Activated CD4-positive, alpha-beta T cell treated with anti-CD3 and anti-CD28 coated beads, Interleukin-2, amount 50 U/mL, for 1 hour (primary cell): ENCODE results near the gene PRPF38B.

Source experiments
- DNase-seq: peaks from one replicate; pipeline ENCODE4 v3.0.0-alpha.2; 2020

PRPF38B gene

GRCh38 chr1:108719656-108720435 is 27.7 kb downstream of the PRPF38B start:
- DNase-seq: no peak

- DNase-seq: no peak
These were observed 30.2 kb downstream of the PRPF38B start for GRCh38 chr1:108722292-108722691.

GRCh38 chr1:108725906-108726305 is 33.8 kb downstream of the PRPF38B start:
- no peak for DNase-seq

GRCh38 chr1:108728327-108728923 is 36.3 kb downstream of the PRPF38B start:
- DNase-seq: no peak

- DNase-seq: no peak
These were observed 37.4 kb downstream of the PRPF38B start for GRCh38 chr1:108729481-108729880.

- DNase-seq: no peak
These were observed 40.3 kb downstream of the PRPF38B start for GRCh38 chr1:108732398-108732797.

- no peak for DNase-seq
These were observed 42.2 kb downstream of the PRPF38B start for GRCh38 chr1:108734171-108734865.

GRCh38 chr1:108742253-108742652 is 50.1 kb downstream of the PRPF38B start:
- no peak for DNase-seq

- no peak for DNase-seq
These were observed 53.9 kb downstream of the PRPF38B start for GRCh38 chr1:108745980-108746381.

- peak; percentile 100 for DNase-seq
These were observed 54.5 kb downstream of the PRPF38B start, which contains the start of gene STXBP3 for GRCh38 chr1:108746382-108747170. STXBP3 (plus strand) TSS chr1:108746674; CDS start chr1:108746738, 64 bp downstream.

- DNase-seq: peak; percentile 13
These were observed 55.2 kb downstream of the PRPF38B start for GRCh38 chr1:108747171-108747850.

- no peak for DNase-seq
These were observed 55.8 kb downstream of the PRPF38B start for GRCh38 chr1:108747898-108748297.

- no peak for DNase-seq
These were observed 57.0 kb downstream of the PRPF38B start for GRCh38 chr1:108749081-108749480.

GRCh38 chr1:108750476-108751181 is 58.5 kb downstream of the PRPF38B start:
- DNase-seq: no peak
